HG03108 (cell line): Measurements from ENCODE around the gene PARP12.
"Not testable (repeated sequence)": the region's sequence is repeated elsewhere in the genome, so short reads cannot be mapped to it uniquely, and the experiment has no call there.

ENCODE experiments used
- ATAC-seq: cut with Tn5 transposase; IDR thresholded peaks from one replicate; pipeline ENCODE4 v1.9.1; 2021; ENCODE audit warnings: moderate library complexity; ENCODE audit not compliant: unreplicated experiment

The PARP12 gene

GRCh38 chr7:140062528-140063299, at the start of gene PARP12:
Gene PARP12 (minus strand): TSS chr7:140062951. CDS start chr7:140062847, 104 bp downstream.
- ATAC-seq = peak; percentile 90

GRCh38 chr7:140108777-140109176, 46.0 kb upstream of the PARP12 start:
- not testable (repeated sequence) for ATAC-seq

GRCh38 chr7:140096459-140096858, 33.7 kb upstream of the PARP12 start:
- ATAC-seq = no peak

- no peak for ATAC-seq
Measured at GRCh38 chr7:140093375-140093774, 30.6 kb upstream of the PARP12 start.

- ATAC-seq = no peak
Measured at GRCh38 chr7:140085447-140085846, 22.7 kb upstream of the PARP12 start.

- peak; percentile 93 for ATAC-seq
Measured at GRCh38 chr7:140084972-140085371, 22.2 kb upstream of the PARP12 start.

GRCh38 chr7:140084142-140084655, 21.4 kb upstream of the PARP12 start:
- ATAC-seq = no peak

GRCh38 chr7:140082770-140083169, 20.0 kb upstream of the PARP12 start:
- no peak for ATAC-seq

- ATAC-seq = no peak
Measured at GRCh38 chr7:140081774-140082425, 19.1 kb upstream of the PARP12 start.

GRCh38 chr7:140080919-140081318, 18.2 kb upstream of the PARP12 start:
- ATAC-seq = no peak

- ATAC-seq = no peak
Measured at GRCh38 chr7:140079121-140079536, 16.4 kb upstream of the PARP12 start.

GRCh38 chr7:140078392-140078791, 15.6 kb upstream of the PARP12 start:
- no peak for ATAC-seq

GRCh38 chr7:140074780-140075179, 12.0 kb upstream of the PARP12 start:
- ATAC-seq = no peak

- ATAC-seq = no peak
Measured at GRCh38 chr7:140070546-140070945, 7.8 kb upstream of the PARP12 start.

GRCh38 chr7:140069298-140069949, 6.7 kb upstream of the PARP12 start:
- no peak for ATAC-seq

- no peak for ATAC-seq
Measured at GRCh38 chr7:140068033-140068432, 5.3 kb upstream of the PARP12 start.

- ATAC-seq = no peak
Measured at GRCh38 chr7:140067052-140067451, 4.3 kb upstream of the PARP12 start.

- ATAC-seq = peak; percentile 12
Measured at GRCh38 chr7:140062118-140062527, 628 bp downstream of the PARP12 start.

GRCh38 chr7:140061607-140061930, 1.2 kb downstream of the PARP12 start:
- ATAC-seq = no peak

GRCh38 chr7:140060788-140061606, 1.8 kb downstream of the PARP12 start:
- no peak for ATAC-seq

- no peak for ATAC-seq
Measured at GRCh38 chr7:140060243-140060630, 2.5 kb downstream of the PARP12 start.
